ENCODE measurements around the gene UBTD1.

GRCh38 chr10:97511711-97512440 lies 13.2 kb downstream of the UBTD1 start:
- TF ChIP-seq ZNF274 (IDR thresholded peaks at IDR 0.05; ENCODE audit: low read depth, low read length) (no peak), YY1 (IDR thresholded peaks at IDR 0.05; ENCODE audit: insufficient read depth, insufficient read length) (no peak), SUZ12 (IDR thresholded peaks at IDR 0.05; ENCODE audit: extremely low read depth, insufficient read depth, insufficient read length) (no peak)
